HuH-7.5 (cell line): ENCODE results near the gene SLC2A13.
A peak's percentile ranks its signal among the peaks of the same experiment; 100 is the strongest.
"Not testable (repeated sequence)": the region's sequence is repeated elsewhere in the genome, so short reads cannot be mapped to it uniquely, and the experiment has no call there.

Experiments used
- DNase-seq: peaks from one replicate; pipeline ENCODE4 v3.0.0; 2011; ENCODE audit warnings: low spot score

Gene SLC2A13

GRCh38 chr12:39804898-39805297 lies 301.0 kb downstream of the SLC2A13 start:
- DNase-seq, result no peak

- DNase-seq, result no peak
These were observed 301.4 kb downstream of the SLC2A13 start for GRCh38 chr12:39804479-39804878.

GRCh38 chr12:39803151-39803550 lies 302.7 kb downstream of the SLC2A13 start:
- no peak for DNase-seq

GRCh38 chr12:39798977-39799376 lies 306.9 kb downstream of the SLC2A13 start:
- no peak for DNase-seq

- no peak for DNase-seq
These were observed 307.5 kb downstream of the SLC2A13 start for GRCh38 chr12:39798429-39798828.

- no peak for DNase-seq
These were observed 310.4 kb downstream of the SLC2A13 start for GRCh38 chr12:39795481-39795880.

GRCh38 chr12:39792938-39793337 lies 312.9 kb downstream of the SLC2A13 start:
- DNase-seq, result no peak

- no peak for DNase-seq
These were observed 317.6 kb downstream of the SLC2A13 start for GRCh38 chr12:39788239-39788638.

- DNase-seq, result not testable (repeated sequence)
These were observed 320.1 kb downstream of the SLC2A13 start for GRCh38 chr12:39785814-39786213.

GRCh38 chr12:39782026-39782545 lies 323.8 kb downstream of the SLC2A13 start:
- DNase-seq, result no peak

- no peak for DNase-seq
These were observed 324.9 kb downstream of the SLC2A13 start for GRCh38 chr12:39780913-39781446.

GRCh38 chr12:39780411-39780912 lies 325.4 kb downstream of the SLC2A13 start:
- no peak for DNase-seq

- no peak for DNase-seq
These were observed 326.0 kb downstream of the SLC2A13 start for GRCh38 chr12:39779768-39780340.

GRCh38 chr12:39777465-39777864 lies 328.4 kb downstream of the SLC2A13 start:
- DNase-seq, result no peak

- no peak for DNase-seq
These were observed 332.6 kb downstream of the SLC2A13 start for GRCh38 chr12:39773266-39773665.

- no peak for DNase-seq
These were observed 333.0 kb downstream of the SLC2A13 start for GRCh38 chr12:39772821-39773259.

GRCh38 chr12:39771456-39771855 lies 334.4 kb downstream of the SLC2A13 start:
- no peak for DNase-seq

GRCh38 chr12:39764944-39765560 lies 340.8 kb downstream of the SLC2A13 start:
- DNase-seq, result peak; percentile 10

- DNase-seq, result no peak
These were observed 342.1 kb downstream of the SLC2A13 start for GRCh38 chr12:39763890-39764169.

GRCh38 chr12:39763071-39763889 lies 342.6 kb downstream of the SLC2A13 start:
- DNase-seq, result no peak

- no peak for DNase-seq
These were observed 350.4 kb downstream of the SLC2A13 start for GRCh38 chr12:39755478-39755877.

GRCh38 chr12:39752482-39753137 lies 353.3 kb downstream of the SLC2A13 start:
- DNase-seq, result no peak
